Measurements from ENCODE around the gene UBE3B.

DNA sequence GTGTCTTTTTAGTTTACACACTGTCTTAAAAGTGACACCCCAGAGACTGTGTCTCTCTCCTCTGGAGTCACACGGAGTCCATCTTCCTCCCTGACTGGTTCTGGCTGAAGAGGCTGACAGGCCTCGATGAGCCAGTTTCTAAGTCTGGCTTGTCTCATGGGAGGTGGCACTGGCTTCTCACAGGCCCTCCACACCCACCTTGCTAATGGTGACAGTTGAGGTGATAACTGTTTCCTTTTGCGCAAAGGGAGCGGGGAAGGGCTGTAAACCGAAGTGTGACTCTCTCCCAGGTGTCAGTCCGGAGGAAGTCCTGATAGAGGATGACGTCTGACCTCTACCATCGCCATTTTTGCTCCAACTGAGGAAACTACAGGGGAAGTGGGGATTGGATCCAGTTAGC lies 30.6 kb upstream of the UBE3B start:
- TF ChIP-seq, protein P1, sequence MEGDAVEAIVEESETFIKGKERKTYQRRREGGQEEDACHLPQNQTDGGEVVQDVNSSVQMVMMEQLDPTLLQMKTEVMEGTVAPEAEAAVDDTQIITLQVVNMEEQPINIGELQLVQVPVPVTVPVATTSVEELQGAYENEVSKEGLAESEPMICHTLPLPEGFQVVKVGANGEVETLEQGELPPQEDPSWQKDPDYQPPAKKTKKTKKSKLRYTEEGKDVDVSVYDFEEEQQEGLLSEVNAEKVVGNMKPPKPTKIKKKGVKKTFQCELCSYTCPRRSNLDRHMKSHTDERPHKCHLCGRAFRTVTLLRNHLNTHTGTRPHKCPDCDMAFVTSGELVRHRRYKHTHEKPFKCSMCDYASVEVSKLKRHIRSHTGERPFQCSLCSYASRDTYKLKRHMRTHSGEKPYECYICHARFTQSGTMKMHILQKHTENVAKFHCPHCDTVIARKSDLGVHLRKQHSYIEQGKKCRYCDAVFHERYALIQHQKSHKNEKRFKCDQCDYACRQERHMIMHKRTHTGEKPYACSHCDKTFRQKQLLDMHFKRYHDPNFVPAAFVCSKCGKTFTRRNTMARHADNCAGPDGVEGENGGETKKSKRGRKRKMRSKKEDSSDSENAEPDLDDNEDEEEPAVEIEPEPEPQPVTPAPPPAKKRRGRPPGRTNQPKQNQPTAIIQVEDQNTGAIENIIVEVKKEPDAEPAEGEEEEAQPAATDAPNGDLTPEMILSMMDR (IDR thresholded peaks at IDR 0.05): no peak
- TF ChIP-seq POLR2A (IDR thresholded peaks at IDR 0.05) (no peak), EP300 (IDR thresholded peaks at IDR 0.05) (no peak)
